Measurements from ENCODE around the gene ZNRF2. TPM values are rescaled to one million over a fixed set of nuclear protein-coding genes. Genes with fewer than 3 reads are reported as not detected.

ZNRF2 gene
- total RNA-seq, 1 experiment from 2014 or later: 25.8 TPM

DNA sequence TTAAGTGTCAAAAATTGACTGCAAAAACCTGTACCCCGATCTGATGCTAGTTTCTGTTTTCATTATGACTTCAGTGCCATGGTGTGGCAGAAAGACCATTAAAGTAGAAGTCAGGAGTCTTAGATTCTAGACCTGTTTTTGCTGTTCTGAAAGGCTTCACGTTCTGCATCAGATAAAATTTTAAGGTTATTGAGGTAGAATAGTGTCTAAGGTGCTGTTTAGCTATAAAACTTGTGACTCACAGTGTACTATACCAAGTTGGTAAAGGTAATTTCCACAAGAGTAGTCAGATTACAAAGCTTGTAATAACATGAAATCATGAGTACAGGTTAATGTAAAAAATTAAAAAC, 38.6 kb downstream of the ZNRF2 start:
- Mint-ChIP-seq H3K4me3 (ENCODE audit: low read depth, unreplicated experiment) (peak overlapping the region; percentile 64), H3K9me3 (ENCODE audit: low read depth, unreplicated experiment) (no peaks in the 10 kb centered on the region), H3K27me3 (ENCODE audit: unreplicated experiment) (no peaks in the 10 kb centered on the region), H3K36me3 (ENCODE audit: insufficient read depth, unreplicated experiment) (peaks cover 9% of the 10 kb centered on the region), H3K27ac (ENCODE audit: unreplicated experiment) (peak overlapping the region; percentile 64), H3K4me1 (ENCODE audit: low read depth, unreplicated experiment) (peaks cover 49% of the 10 kb centered on the region)
- TF ChIP-seq, protein P1, sequence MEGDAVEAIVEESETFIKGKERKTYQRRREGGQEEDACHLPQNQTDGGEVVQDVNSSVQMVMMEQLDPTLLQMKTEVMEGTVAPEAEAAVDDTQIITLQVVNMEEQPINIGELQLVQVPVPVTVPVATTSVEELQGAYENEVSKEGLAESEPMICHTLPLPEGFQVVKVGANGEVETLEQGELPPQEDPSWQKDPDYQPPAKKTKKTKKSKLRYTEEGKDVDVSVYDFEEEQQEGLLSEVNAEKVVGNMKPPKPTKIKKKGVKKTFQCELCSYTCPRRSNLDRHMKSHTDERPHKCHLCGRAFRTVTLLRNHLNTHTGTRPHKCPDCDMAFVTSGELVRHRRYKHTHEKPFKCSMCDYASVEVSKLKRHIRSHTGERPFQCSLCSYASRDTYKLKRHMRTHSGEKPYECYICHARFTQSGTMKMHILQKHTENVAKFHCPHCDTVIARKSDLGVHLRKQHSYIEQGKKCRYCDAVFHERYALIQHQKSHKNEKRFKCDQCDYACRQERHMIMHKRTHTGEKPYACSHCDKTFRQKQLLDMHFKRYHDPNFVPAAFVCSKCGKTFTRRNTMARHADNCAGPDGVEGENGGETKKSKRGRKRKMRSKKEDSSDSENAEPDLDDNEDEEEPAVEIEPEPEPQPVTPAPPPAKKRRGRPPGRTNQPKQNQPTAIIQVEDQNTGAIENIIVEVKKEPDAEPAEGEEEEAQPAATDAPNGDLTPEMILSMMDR (IDR thresholded peaks at IDR 0.05; ENCODE audit: unreplicated experiment): no peak
- BruUV-seq (replicated peaks): no TSS peak
- CTCF ChIA-PET: interaction anchor here (0.7 to 1.7 kb wide), 6 partner anchors 9 to 537 kb away, joined by 3 to 7 read pairs (median 4); no protein-coding TSS in a partner anchor
- intact Hi-C loops (cut with micrococcal nuclease; ENCODE audit: unreplicated experiment): no loop called here
- DNase-seq: no peak

DNA sequence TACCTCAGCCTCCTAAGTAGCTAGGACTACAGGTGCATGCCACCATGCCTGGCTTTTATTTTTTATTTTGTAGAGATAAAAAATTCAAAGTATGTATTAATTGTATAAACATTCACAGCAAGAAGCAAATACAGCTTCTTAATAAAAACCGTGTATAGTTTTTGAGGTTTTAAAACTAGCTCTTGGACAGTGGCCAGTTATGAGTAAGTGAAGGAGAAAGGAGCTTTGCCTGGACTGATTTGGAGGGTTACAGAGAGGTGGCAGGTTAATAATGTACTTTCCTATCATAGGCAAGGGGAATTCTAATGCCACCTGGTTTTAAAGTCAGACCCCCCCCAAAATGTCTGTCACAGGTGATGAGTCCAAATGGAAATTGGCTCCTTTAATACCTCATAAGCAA, 43.4 kb downstream of the ZNRF2 start:
- Mint-ChIP-seq H3K27ac (ENCODE audit: unreplicated experiment) (no peak overlapping the region), H3K9me3 (ENCODE audit: low read depth, unreplicated experiment) (no peaks in the 10 kb centered on the region), H3K36me3 (ENCODE audit: insufficient read depth, unreplicated experiment) (peaks cover 5% of the 10 kb centered on the region), H3K4me3 (ENCODE audit: low read depth, unreplicated experiment) (no peak overlapping the region), H3K27me3 (ENCODE audit: unreplicated experiment) (no peaks in the 10 kb centered on the region), H3K4me1 (ENCODE audit: low read depth, unreplicated experiment) (peaks cover 44% of the 10 kb centered on the region)
- intact Hi-C loops (cut with micrococcal nuclease; ENCODE audit: unreplicated experiment): loop anchor here (5.0 kb wide), 1 partner anchor 36 kb away; no protein-coding TSS in a partner anchor
- TF ChIP-seq, protein P1 (IDR thresholded peaks at IDR 0.05; ENCODE audit: unreplicated experiment): no peak
- peak; percentile 20 for DNase-seq
- CTCF ChIA-PET: interaction anchor here (0.6 to 1.3 kb wide), 4 partner anchors 10 to 80 kb away, joined by 3 to 5 read pairs (median 3); no protein-coding TSS in a partner anchor
- no TSS peak for BruUV-seq (replicated peaks)

DNA sequence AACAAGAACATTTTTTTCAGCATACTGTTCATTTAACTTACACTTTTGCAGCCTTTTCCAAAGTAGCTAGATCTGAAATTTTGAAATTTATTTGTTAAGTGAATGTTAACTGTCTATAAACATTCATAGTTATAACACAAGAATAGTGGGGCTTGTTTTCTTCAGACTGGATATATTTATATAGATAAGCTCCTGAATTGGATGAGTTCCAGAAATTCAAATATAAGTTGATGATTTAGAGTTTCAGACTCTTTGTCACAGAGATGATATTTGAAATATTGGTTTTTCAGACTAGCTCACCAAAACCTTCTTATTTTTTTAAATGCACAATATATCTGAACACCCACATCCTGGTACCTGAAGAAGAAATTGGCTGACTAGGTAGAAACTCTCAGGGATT, 44.0 kb downstream of the ZNRF2 start:
- Mint-ChIP-seq H3K4me3 (ENCODE audit: low read depth, unreplicated experiment) (no peak overlapping the region), H3K9me3 (ENCODE audit: low read depth, unreplicated experiment) (no peaks in the 10 kb centered on the region), H3K27me3 (ENCODE audit: unreplicated experiment) (no peaks in the 10 kb centered on the region), H3K27ac (ENCODE audit: unreplicated experiment) (no peak overlapping the region), H3K36me3 (ENCODE audit: insufficient read depth, unreplicated experiment) (peaks cover 5% of the 10 kb centered on the region), H3K4me1 (ENCODE audit: low read depth, unreplicated experiment) (peaks cover 39% of the 10 kb centered on the region)
- no peak for DNase-seq
- BruUV-seq (replicated peaks): no TSS peak
- CTCF ChIA-PET: interaction anchor here (0.7 to 0.9 kb wide), 2 partner anchors 11 to 20 kb away, joined by 3 read pairs; no protein-coding TSS in a partner anchor
- intact Hi-C loops (cut with micrococcal nuclease; ENCODE audit: unreplicated experiment): loop anchor here (5.0 kb wide), 1 partner anchor 36 kb away; no protein-coding TSS in a partner anchor
- TF ChIP-seq, protein P1 (IDR thresholded peaks at IDR 0.05; ENCODE audit: unreplicated experiment): no peak

DNA sequence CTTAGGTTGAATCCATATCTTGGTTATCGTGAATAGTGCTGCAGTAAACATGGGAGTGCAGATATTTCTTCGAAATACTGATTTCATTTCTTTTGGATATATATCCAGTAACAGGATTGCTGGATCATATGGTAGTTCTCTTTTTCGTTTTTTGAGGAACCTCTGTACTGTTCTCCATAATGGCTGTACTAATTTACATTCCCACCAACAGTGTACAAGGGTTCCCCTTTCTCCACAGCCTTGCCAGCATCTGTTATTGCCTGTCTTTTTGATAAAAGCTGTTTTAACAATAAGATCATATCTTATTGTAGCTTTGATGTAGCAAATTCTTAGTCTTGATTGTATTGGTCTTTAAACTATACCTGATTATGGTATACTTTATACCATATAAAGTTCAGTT, 45.3 kb downstream of the ZNRF2 start:
- Mint-ChIP-seq H3K27me3 (ENCODE audit: unreplicated experiment) (no peaks in the 10 kb centered on the region), H3K36me3 (ENCODE audit: insufficient read depth, unreplicated experiment) (peaks cover under 1% of the 10 kb centered on the region)

More for the DNA sequence above, 45.3 kb downstream of the ZNRF2 start:
- Mint-ChIP-seq H3K4me3 (ENCODE audit: low read depth, unreplicated experiment) (no peak overlapping the region), H3K4me1 (ENCODE audit: low read depth, unreplicated experiment) (peaks cover 39% of the 10 kb centered on the region), H3K9me3 (ENCODE audit: low read depth, unreplicated experiment) (no peaks in the 10 kb centered on the region), H3K27ac (ENCODE audit: unreplicated experiment) (no peak overlapping the region)
- TF ChIP-seq, protein P1 (IDR thresholded peaks at IDR 0.05; ENCODE audit: unreplicated experiment): no peak
- CTCF ChIA-PET: interaction anchor here (1.0 to 1.1 kb wide), 2 partner anchors 19 to 22 kb away, joined by 3 read pairs; no protein-coding TSS in a partner anchor
- no TSS peak for BruUV-seq (replicated peaks)
- DNase-seq: no peak
- intact Hi-C loops (cut with micrococcal nuclease; ENCODE audit: unreplicated experiment): loop anchor here (2.0 to 5.0 kb wide), 2 partner anchors 19 to 37 kb away; no protein-coding TSS in a partner anchor

All from Calu3 (cell line).